ENCODE data around the gene OSCP1.
"Not testable (repeated sequence)": the region's sequence is repeated elsewhere in the genome, so short reads cannot be mapped to it uniquely, and the experiment has no call there.

Gene OSCP1

GRCh38 chr1:36480161-36480560 lies 29.9 kb upstream of the OSCP1 start:
- Mint-ChIP-seq H3K4me3 (no peak overlapping the region), H3K4me1 (peaks cover 14% of the 10 kb centered on the region), H3K27me3 (peaks cover 13% of the 10 kb centered on the region), H3K9me3 (no peaks in the 10 kb centered on the region), H3K27ac (peak overlapping the region in 1 of 2 donors; percentile 54)
- no peak for ATAC-seq
- DNase-seq: no peak

DNA sequence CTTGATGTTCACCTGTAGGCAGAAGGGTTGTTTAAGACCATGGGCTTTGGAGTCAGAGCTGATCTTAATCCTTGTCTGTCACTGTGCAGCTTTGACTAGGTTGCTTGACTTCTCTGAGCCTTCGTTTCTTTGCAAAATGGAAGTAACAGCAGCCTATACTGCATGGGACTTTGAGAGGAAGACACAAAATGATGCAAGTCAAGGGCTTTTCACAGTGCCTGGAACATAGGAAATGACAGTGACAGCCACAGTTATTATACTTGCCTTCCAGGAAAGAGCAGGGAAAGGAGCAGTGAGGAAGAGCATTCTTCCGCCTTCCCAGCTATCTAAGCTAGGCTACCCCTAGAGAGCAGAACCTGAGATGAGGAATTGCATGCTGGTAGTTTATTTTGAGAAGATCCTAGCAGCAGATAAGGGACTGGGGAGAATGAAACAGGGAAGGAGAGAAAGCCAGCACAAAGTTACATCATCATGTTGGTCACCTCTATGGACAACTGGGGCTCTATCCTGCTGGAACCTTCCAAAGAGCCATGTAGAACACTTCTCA lies 29.3 kb upstream of the OSCP1 start:
- H3K9me3 Mint-ChIP-seq: no peaks in the 10 kb centered on the region
- H3K27ac Mint-ChIP-seq: peak overlapping the region in 1 of 2 donors; percentile 24

DNA sequence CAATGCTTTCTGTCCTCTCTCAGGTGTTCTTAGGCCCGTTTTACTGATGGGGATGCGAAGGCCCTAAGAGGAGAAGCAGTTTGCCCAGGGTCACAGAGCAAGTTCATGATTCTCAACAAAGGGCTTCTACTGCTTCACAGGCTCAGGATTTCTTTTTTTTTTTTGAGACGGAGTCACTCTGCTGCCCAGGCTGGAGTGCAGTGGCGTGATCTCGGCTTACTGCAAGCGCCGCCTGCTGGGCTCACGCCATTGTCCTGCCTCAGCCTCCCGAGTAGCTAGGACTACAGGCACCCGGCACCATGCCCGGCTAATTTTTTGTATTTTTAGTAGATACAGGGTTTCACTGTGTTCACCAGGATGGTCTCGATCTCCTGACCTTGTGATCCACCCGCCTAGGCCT lies 27.4 kb upstream of the OSCP1 start:
- H3K9me3 Mint-ChIP-seq, DNase-seq, H3K27ac Mint-ChIP-seq, ATAC-seq, H3K4me3 Mint-ChIP-seq: not testable (repeated sequence)
- peaks cover 13% of the 10 kb centered on the region for H3K27me3 Mint-ChIP-seq
- H3K4me1 Mint-ChIP-seq: peaks cover 12% of the 10 kb centered on the region

More for the DNA sequence above, 29.3 kb upstream of the OSCP1 start:
- H3K4me3 Mint-ChIP-seq: no peak overlapping the region
- H3K4me1 Mint-ChIP-seq: peaks cover 14% of the 10 kb centered on the region
- ATAC-seq: no peak
- peaks cover 13% of the 10 kb centered on the region for H3K27me3 Mint-ChIP-seq
- no peak for DNase-seq

DNA sequence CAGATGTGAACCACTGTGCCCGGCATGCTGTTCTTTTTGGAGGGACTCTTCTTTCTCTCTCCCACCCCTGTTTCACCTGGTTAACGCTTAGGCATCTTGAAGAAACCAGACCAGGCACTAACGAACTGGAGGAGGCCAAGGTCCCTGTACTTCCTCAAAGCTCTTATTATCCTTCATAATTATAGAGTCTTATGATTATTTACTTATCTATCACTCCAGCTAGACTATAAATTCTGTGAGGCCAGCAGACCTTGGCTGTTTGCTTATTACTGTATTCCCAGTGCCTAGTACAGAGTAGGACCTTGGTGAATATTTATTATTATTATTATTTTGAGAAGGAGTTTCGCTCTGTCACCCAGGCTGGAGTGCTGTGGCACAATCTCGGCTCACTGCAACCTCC lies 26.7 kb upstream of the OSCP1 start:
- no peaks in the 10 kb centered on the region for H3K9me3 Mint-ChIP-seq
- H3K4me3 Mint-ChIP-seq: no peak overlapping the region
- H3K4me1 Mint-ChIP-seq: peaks cover 5% of the 10 kb centered on the region
- DNase-seq: no peak
- H3K27me3 Mint-ChIP-seq: peaks cover 6% of the 10 kb centered on the region
- peak overlapping the region in 1 of 2 donors; percentile 73 for H3K27ac Mint-ChIP-seq
- ATAC-seq: no peak

- no peaks in the 10 kb centered on the region for H3K27me3 Mint-ChIP-seq
- no peak overlapping the region for H3K4me3 Mint-ChIP-seq
- DNase-seq (no peak), ATAC-seq (no peak)
- no peaks in the 10 kb centered on the region for H3K9me3 Mint-ChIP-seq
- no peak overlapping the region for H3K27ac Mint-ChIP-seq
- H3K4me1 Mint-ChIP-seq: no peaks in the 10 kb centered on the region
Observed at GRCh38 chr1:36475910-36476604, 25.8 kb upstream of the OSCP1 start.

- no peaks in the 10 kb centered on the region for H3K27me3 Mint-ChIP-seq
- DNase-seq (no peak), ATAC-seq (no peak)
- H3K27ac Mint-ChIP-seq: no peak overlapping the region
- no peak overlapping the region for H3K4me3 Mint-ChIP-seq
- no peaks in the 10 kb centered on the region for H3K4me1 Mint-ChIP-seq
- H3K9me3 Mint-ChIP-seq: no peaks in the 10 kb centered on the region
Observed at GRCh38 chr1:36475341-36475740, 25.1 kb upstream of the OSCP1 start.

GRCh38 chr1:36472656-36473055 lies 22.4 kb upstream of the OSCP1 start:
- no peak for ATAC-seq
- Mint-ChIP-seq H3K27ac (peak overlapping the region in 1 of 2 donors; percentile 12), H3K9me3 (no peaks in the 10 kb centered on the region), H3K4me1 (no peaks in the 10 kb centered on the region), H3K27me3 (no peaks in the 10 kb centered on the region), H3K4me3 (no peak overlapping the region)
- no peak for DNase-seq

GRCh38 chr1:36471830-36472641 lies 21.8 kb upstream of the OSCP1 start:
- no peaks in the 10 kb centered on the region for H3K9me3 Mint-ChIP-seq
- no peaks in the 10 kb centered on the region for H3K4me1 Mint-ChIP-seq
- no peaks in the 10 kb centered on the region for H3K27me3 Mint-ChIP-seq
- ATAC-seq: no peak
- DNase-seq: no peak
- H3K4me3 Mint-ChIP-seq: no peak overlapping the region
- no peak overlapping the region for H3K27ac Mint-ChIP-seq

DNA sequence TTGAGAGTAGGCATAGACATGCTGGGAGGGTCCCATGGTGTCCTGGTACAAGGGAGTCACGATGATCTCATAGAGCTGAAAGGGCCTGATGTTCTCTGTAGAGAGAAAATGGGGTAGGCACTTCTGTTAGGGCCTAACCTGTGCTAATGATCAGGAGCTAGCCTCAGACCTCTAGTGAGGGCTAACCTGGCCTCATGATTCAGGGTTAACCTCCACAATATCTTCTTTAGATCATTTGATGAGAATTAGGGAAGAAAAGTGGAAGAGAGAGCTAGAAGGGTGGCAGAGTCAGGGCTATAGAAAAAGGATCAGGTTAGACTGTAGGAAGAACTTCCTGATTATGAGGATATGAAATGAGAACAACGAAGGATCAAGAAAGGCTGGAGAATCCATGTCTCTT lies 18.9 kb upstream of the OSCP1 start:
- H3K9me3 Mint-ChIP-seq: no peaks in the 10 kb centered on the region
- H3K4me3 Mint-ChIP-seq: no peak overlapping the region
- ATAC-seq: no peak
- no peaks in the 10 kb centered on the region for H3K27me3 Mint-ChIP-seq
- H3K27ac Mint-ChIP-seq: no peak overlapping the region
- peaks cover 14% of the 10 kb centered on the region for H3K4me1 Mint-ChIP-seq
- no peak for DNase-seq

- Mint-ChIP-seq H3K9me3 (no peaks in the 10 kb centered on the region), H3K27me3 (no peaks in the 10 kb centered on the region), H3K27ac (no peak overlapping the region), H3K4me1 (peaks cover 22% of the 10 kb centered on the region), H3K4me3 (no peak overlapping the region)
- ATAC-seq (no peak), DNase-seq (no peak)
Observed at GRCh38 chr1:36467700-36468455, 17.6 kb upstream of the OSCP1 start.

- H3K27me3 Mint-ChIP-seq: no peaks in the 10 kb centered on the region
- H3K27ac Mint-ChIP-seq: peak overlapping the region in 1 of 2 donors; percentile 27
- ATAC-seq (no peak), DNase-seq (no peak)
- no peaks in the 10 kb centered on the region for H3K9me3 Mint-ChIP-seq
- peaks cover 31% of the 10 kb centered on the region for H3K4me1 Mint-ChIP-seq
- H3K4me3 Mint-ChIP-seq: no peak overlapping the region
Observed at GRCh38 chr1:36467027-36467410, 16.8 kb upstream of the OSCP1 start.

GRCh38 chr1:36466370-36467026 lies 16.2 kb upstream of the OSCP1 start:
- Mint-ChIP-seq H3K9me3 (no peaks in the 10 kb centered on the region), H3K4me1 (peaks cover 34% of the 10 kb centered on the region), H3K27ac (peak overlapping the region in 1 of 2 donors; percentile 27), H3K4me3 (no peak overlapping the region), H3K27me3 (no peaks in the 10 kb centered on the region)
- DNase-seq: no peak
- ATAC-seq: no peak

GRCh38 chr1:36465731-36466369 lies 15.6 kb upstream of the OSCP1 start:
- ATAC-seq (no peak), DNase-seq (no peak)
- Mint-ChIP-seq H3K27me3 (no peaks in the 10 kb centered on the region), H3K9me3 (no peaks in the 10 kb centered on the region), H3K4me3 (no peak overlapping the region), H3K4me1 (peaks cover 39% of the 10 kb centered on the region), H3K27ac (peak overlapping the region in 1 of 2 donors; percentile 27)

GRCh38 chr1:36464605-36465393 lies 14.5 kb upstream of the OSCP1 start:
- no peaks in the 10 kb centered on the region for H3K27me3 Mint-ChIP-seq
- DNase-seq (no peak), ATAC-seq (peak; percentile 73)
- H3K27ac Mint-ChIP-seq: peak overlapping the region; percentile 99 to 100
- no peaks in the 10 kb centered on the region for H3K9me3 Mint-ChIP-seq
- peak overlapping the region; percentile 96 to 100 for H3K4me3 Mint-ChIP-seq
- peaks cover 47% of the 10 kb centered on the region for H3K4me1 Mint-ChIP-seq

All from stimulated activated naive CD8-positive, alpha-beta T cell treated with anti-CD3 and anti-CD28 coated beads, Interleukin-15, amount 100 ng/mL, for 72 hours (primary cell).